Spleen (tissue), 11 donors: Measurements from ENCODE around the gene CAPN9. TPM values are rescaled to one million over a fixed set of nuclear protein-coding genes. Genes with fewer than 3 reads are reported as not detected.

Source experiments
- DNase-seq: peaks from one replicate; pipeline ENCODE4 v3.0.0-alpha.2; 2020
- H3K27ac ChIP-seq, 8 donors: fragments of 200-600 bp; sonication (generic) in 7 of 8; 1 replicate in 4 of 8; 2 replicates in 4 of 8; pipeline versions ENCODE4 v1.5.0 to v1.8.0; 2016 to 2021; ENCODE audit warnings: inconsistent platforms in 4 of 8, mild to moderate bottlenecking in 4 of 8, moderate library complexity in 1 of 8
- H3K27me3 ChIP-seq, 7 donors: fragments of 200-600 bp; sonication (generic) in 6 of 7; replicated peaks in 1 of 7; 1 replicate in 4 of 7; 2 replicates in 3 of 7; pipeline versions ENCODE4 v1.5.0 to v1.8.0; 2016 to 2021; ENCODE audit warnings: inconsistent platforms in 3 of 7, mild to moderate bottlenecking in 1 of 7
- H3K36me3 ChIP-seq, 6 donors: fragments of 200-600 bp; sonication (generic) in 5 of 6; 1 replicate in 4 of 6; 2 replicates in 2 of 6; pipeline versions ENCODE4 v1.5.0 to v1.8.0; 2016 to 2021; ENCODE audit warnings: inconsistent platforms in 2 of 6
- H3K4me1 ChIP-seq, 6 donors: fragments of 200-600 bp; sonication (generic) in 5 of 6; 1 replicate in 3 of 6; 2 replicates in 3 of 6; pipeline versions ENCODE4 v1.5.0 to v1.8.0; 2016 to 2021; ENCODE audit warnings: inconsistent platforms in 3 of 6
- H3K4me3 ChIP-seq, 8 donors: fragments of 200-600 bp; sonication (generic) in 7 of 8; 1 replicate in 4 of 8; 2 replicates in 4 of 8; pipeline versions ENCODE4 v1.5.0 to v1.8.0; 2016 to 2021; ENCODE audit warnings: inconsistent platforms in 4 of 8, mild to moderate bottlenecking in 4 of 8, moderate library complexity in 2 of 8
- H3K9me3 ChIP-seq, 8 donors: fragments of 200-600 bp; sonication (generic) in 7 of 8; 1 replicate in 4 of 8; 2 replicates in 4 of 8; pipeline versions ENCODE4 v1.5.0 to v1.8.0; 2016 to 2021; ENCODE audit warnings: inconsistent platforms in 4 of 8
- POLR2A ChIP-seq, 3 donors: fragments of 450-650 bp; IDR thresholded peaks; one replicate each; pipeline ENCODE4 v1.5.1; 2017; ENCODE audit warnings: antibody characterized with exemption in 3 of 3, mild to moderate bottlenecking in 1 of 3
- POLR2AphosphoS5 ChIP-seq, 3 donors: sonication (generic); formaldehyde crosslinking; IDR thresholded peaks; one replicate each; pipeline ENCODE4 v1.5.1; 2017; ENCODE audit warnings: antibody characterized with exemption in 3 of 3
- WGBS, 5 donors: extraction: QIAGEN DNeasy Blood & Tissue Kit in 3 of 5; methylation state at CpG; one replicate each; pipeline versions ENCODE4 v1.1.5 to v1.1.7; 2013 to 2018; 5-methylcytosine and 5-hydroxymethylcytosine counted together
- intact Hi-C: fragments of 100-400 bp; cut with DNase I; formaldehyde crosslinking; loops from one replicate; pipeline ENCODE4 v1.15.0; 2023; ENCODE audit warnings: low total_unique reads
- polyA plus RNA-seq, 3 donors: library from polyadenylated mRNA; stranded (reverse); fragments of 200-250 nt; gene quantifications; one replicate each; pipeline ENCODE4 v1.2.1, GENCODE V29; 2013
- total RNA-seq, 7 donors: library from RNA; depleted of rRNA in 3 of 7; stranded (reverse); fragments of >200 nt in 3 of 7; fragmentation: NEBNext Ultra II Directional in 4 of 7; extraction: Animal tissue kit (Norgen Biotek cat#: 25700) in 4 of 7; gene quantifications; one replicate each; pipeline versions ENCODE4 v1.1.0 to v1.2.1, GENCODE V29; 2016 to 2021
- TF ChIP-seq, protein P1 (sequence below), 11 experiments: fragments of 200-600 bp in 7 of 11; fragments of 450-650 bp in 4 of 11; sonication (generic) in 4 of 11; IDR thresholded peaks in 8 of 11; conservative IDR thresholded peaks in 3 of 11; 1 replicate in 7 of 11; 2 replicates in 4 of 11; pipeline versions ENCODE4 v1.4.0 to v1.8.0; 2016 to 2021; ENCODE audit warnings: antibody characterized with exemption in 11 of 11, inconsistent platforms in 4 of 11, mild to moderate bottlenecking in 1 of 11
- donor health status: healthy with polysubstance abuse.
- donor health status: DM: no; HTN: no; CAD: no; lungs with moderate emphysema.
- donor health status: DM: no; HTN: no; CAD: no.
- donor health status: Bipolar disorder and iron deficiency.
- donor health status: healthy.
- donor health status: DM: no; HTN: no; CAD: no.
- donor health status: DM: yes; HTN: yes; CAD: no.

Gene CAPN9
- total and polyA plus RNA-seq, 10 donors, result 0.05 TPM; not detected in 9

DNA sequence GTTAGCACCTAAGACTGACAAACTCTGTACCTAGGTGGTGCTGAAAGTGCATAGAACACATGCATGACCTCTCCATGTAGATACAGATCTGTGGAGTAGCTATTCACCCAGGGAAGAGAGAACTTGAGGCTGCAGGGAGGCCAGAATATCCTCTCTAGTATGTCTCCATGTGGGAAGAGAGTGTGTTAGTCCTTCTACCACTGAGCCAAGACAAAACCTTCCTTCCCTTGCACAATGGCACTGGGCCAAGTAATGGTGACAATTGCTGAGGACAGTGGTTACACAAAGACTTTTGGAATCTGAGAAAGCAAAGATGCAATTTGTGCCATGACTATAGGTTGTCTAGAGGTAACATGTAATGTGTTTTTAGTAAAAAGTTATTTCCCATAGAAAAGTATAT lies 68.8 kb downstream of the CAPN9 start:
- no peak for TF ChIP-seq POLR2A (IDR thresholded peaks at IDR 0.05)
- intact Hi-C loops, result no loop called here
- H3K4me3 ChIP-seq, result no peak overlapping the region
- H3K36me3 ChIP-seq, result no peaks in the 10 kb centered on the region
- peaks cover 4 to 28% (median 22%) of the 10 kb centered on the region in 8 donors for H3K9me3 ChIP-seq
- DNase-seq, result no peak
- no peaks in the 10 kb centered on the region for H3K27me3 ChIP-seq
- no peak overlapping the region for H3K27ac ChIP-seq
- H3K4me1 ChIP-seq, result no peaks in the 10 kb centered on the region

DNA sequence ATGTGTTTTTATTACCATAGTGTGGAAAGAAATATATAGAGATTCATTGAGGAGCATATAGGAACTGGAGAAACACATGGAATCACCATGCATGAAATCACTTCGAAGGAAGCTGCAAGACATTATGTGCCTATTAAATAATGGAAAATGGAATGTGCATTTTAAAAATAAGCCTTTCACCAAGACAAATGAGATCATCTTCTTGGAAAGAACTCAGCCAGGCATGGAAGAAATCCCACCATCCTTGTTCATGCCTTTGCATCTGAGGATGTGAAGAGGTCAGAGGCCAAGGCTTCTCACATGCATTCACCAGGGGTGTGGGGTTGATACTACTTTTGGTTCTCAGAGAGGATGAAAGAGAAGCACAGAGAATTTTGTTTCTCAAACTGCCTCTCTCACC lies 71.2 kb downstream of the CAPN9 start:
- Histone ChIP-seq H3K4me1 (peaks cover 0 to 6% (median 0%) of the 10 kb centered on the region in 6 donors), H3K27ac (no peak overlapping the region), H3K9me3 (peaks cover 0 to 8% (median 5%) of the 10 kb centered on the region in 8 donors), H3K27me3 (no peaks in the 10 kb centered on the region), H3K36me3 (no peaks in the 10 kb centered on the region), H3K4me3 (no peak overlapping the region)
- DNase-seq, result no peak
- TF ChIP-seq POLR2AphosphoS5 (IDR thresholded peaks at IDR 0.05), result no peak
- TF ChIP-seq POLR2A (IDR thresholded peaks at IDR 0.05), result no peak
- TF ChIP-seq, protein P1, sequence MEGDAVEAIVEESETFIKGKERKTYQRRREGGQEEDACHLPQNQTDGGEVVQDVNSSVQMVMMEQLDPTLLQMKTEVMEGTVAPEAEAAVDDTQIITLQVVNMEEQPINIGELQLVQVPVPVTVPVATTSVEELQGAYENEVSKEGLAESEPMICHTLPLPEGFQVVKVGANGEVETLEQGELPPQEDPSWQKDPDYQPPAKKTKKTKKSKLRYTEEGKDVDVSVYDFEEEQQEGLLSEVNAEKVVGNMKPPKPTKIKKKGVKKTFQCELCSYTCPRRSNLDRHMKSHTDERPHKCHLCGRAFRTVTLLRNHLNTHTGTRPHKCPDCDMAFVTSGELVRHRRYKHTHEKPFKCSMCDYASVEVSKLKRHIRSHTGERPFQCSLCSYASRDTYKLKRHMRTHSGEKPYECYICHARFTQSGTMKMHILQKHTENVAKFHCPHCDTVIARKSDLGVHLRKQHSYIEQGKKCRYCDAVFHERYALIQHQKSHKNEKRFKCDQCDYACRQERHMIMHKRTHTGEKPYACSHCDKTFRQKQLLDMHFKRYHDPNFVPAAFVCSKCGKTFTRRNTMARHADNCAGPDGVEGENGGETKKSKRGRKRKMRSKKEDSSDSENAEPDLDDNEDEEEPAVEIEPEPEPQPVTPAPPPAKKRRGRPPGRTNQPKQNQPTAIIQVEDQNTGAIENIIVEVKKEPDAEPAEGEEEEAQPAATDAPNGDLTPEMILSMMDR (IDR thresholded peaks at IDR 0.05 in 8 of 11, conservative IDR thresholded peaks at IDR 0.05 in 3 of 11), result no peak
- WGBS, 5 donors, result 71 to 91% (median 85%) methylated on average over 1 of the region's 1 CpG
- intact Hi-C loops, result no loop called here

DNA sequence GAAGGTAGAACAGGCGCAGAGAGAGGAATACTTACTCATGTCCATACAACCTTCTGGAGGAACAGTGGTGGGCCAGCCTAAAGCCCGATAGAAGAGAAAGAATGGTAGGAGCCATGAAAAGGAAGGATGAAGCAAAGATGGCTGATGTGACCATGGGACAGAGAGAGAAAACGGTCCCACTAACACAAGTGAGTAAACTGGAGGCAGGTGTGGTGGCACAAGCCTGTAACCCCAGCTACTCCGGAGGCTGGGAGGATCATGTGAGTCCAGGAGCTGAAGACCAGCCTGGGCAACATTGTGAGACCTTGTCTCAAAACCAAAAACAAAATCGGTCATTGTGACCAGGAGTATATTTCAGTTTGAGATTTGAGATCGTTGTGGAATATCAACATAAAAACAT lies 71.7 kb downstream of the CAPN9 start:
- H3K4me3 ChIP-seq, result no peak overlapping the region
- TF ChIP-seq POLR2AphosphoS5 (IDR thresholded peaks at IDR 0.05) (no peak), POLR2A (IDR thresholded peaks at IDR 0.05) (no peak)
- TF ChIP-seq, protein P1 (IDR thresholded peaks at IDR 0.05 in 8 of 11, conservative IDR thresholded peaks at IDR 0.05 in 3 of 11), result no peak
- H3K27me3 ChIP-seq, result no peaks in the 10 kb centered on the region
- DNase-seq, result no peak
- intact Hi-C loops, result no loop called here
- H3K27ac ChIP-seq, result no peak overlapping the region
- peaks cover 0 to 6% (median 0%) of the 10 kb centered on the region in 6 donors for H3K4me1 ChIP-seq
- 84 to 90% (median 88%) methylated on average over 6 of the region's 6 CpGs for WGBS, 5 donors
- peaks cover 0 to 3% (median under 1%) of the 10 kb centered on the region in 8 donors for H3K9me3 ChIP-seq
- H3K36me3 ChIP-seq, result no peaks in the 10 kb centered on the region

DNA sequence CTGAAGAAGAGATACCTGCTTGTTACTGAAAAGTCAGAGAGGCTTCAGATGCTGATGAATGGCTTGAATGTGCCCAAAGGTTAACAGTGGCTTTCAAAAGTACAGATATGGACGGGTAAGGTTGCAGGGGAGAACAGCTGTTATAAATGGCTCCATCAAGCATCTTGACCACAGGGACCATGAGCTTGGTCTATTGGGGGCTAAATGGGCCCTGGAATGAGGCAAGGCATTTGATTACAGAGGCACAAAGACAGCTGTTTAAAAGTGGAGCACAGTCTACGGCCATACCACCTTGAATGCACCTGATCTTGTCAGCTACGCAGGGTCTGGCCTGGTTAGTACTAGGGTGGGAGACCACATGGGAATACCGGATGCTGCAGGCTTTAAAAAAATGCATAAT lies 72.8 kb downstream of the CAPN9 start:
- WGBS, 5 donors, result 82 to 96% (median 90%) methylated on average over 4 of the region's 4 CpGs
- H3K9me3 ChIP-seq, result no peaks in the 10 kb centered on the region
- H3K27me3 ChIP-seq, result no peaks in the 10 kb centered on the region
- intact Hi-C loops, result no loop called here
- H3K4me3 ChIP-seq, result no peak overlapping the region
- peaks cover 0 to 6% (median 0%) of the 10 kb centered on the region in 6 donors for H3K4me1 ChIP-seq
- DNase-seq, result no peak
- no peak overlapping the region for H3K27ac ChIP-seq
- TF ChIP-seq POLR2A (IDR thresholded peaks at IDR 0.05), result no peak
- TF ChIP-seq, protein P1 (IDR thresholded peaks at IDR 0.05 in 8 of 11, conservative IDR thresholded peaks at IDR 0.05 in 3 of 11), result no peak
- TF ChIP-seq POLR2AphosphoS5 (IDR thresholded peaks at IDR 0.05), result no peak
- H3K36me3 ChIP-seq, result no peaks in the 10 kb centered on the region

DNA sequence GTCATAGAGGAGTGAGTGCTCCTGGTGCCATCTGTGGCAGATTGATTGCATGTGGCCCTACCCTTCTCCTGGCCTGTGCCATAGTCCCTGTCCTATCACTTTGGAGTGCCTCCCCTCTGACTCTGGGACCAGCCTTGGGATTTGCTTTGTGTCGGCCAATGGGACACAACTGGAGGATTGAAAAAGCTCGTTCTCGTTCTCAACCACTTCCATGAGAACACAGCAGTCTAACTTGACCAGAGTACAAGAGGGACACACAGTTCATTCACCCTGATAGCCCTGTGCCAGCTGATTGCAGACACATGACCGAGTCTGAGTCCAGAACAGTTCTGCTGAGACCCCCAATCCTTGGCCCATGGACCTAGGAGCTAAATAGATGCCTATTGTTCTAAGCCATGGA lies 73.4 kb downstream of the CAPN9 start:
- H3K27ac ChIP-seq, result no peak overlapping the region
- TF ChIP-seq POLR2A (IDR thresholded peaks at IDR 0.05) (no peak), POLR2AphosphoS5 (IDR thresholded peaks at IDR 0.05) (no peak)
- no peaks in the 10 kb centered on the region for H3K36me3 ChIP-seq
- H3K27me3 ChIP-seq, result no peaks in the 10 kb centered on the region
- H3K4me1 ChIP-seq, result peaks cover 0 to 6% (median 0%) of the 10 kb centered on the region in 6 donors
- H3K4me3 ChIP-seq, result no peak overlapping the region
- no peaks in the 10 kb centered on the region for H3K9me3 ChIP-seq
- 76 to 93% (median 80%) methylated on average over 4 of the region's 4 CpGs for WGBS, 5 donors
- DNase-seq, result no peak
- intact Hi-C loops, result no loop called here
